GM21515 (cell line): Measurements from ENCODE around the gene SPATA9.
"Not testable (repeated sequence)": the region's sequence is repeated elsewhere in the genome, so short reads cannot be mapped to it uniquely, and the experiment has no call there.

Source experiments
- ATAC-seq: cut with Tn5 transposase; IDR thresholded peaks from one replicate; pipeline ENCODE4 v1.9.1; 2021; ENCODE audit not compliant: unreplicated experiment

The SPATA9 gene

DNA sequence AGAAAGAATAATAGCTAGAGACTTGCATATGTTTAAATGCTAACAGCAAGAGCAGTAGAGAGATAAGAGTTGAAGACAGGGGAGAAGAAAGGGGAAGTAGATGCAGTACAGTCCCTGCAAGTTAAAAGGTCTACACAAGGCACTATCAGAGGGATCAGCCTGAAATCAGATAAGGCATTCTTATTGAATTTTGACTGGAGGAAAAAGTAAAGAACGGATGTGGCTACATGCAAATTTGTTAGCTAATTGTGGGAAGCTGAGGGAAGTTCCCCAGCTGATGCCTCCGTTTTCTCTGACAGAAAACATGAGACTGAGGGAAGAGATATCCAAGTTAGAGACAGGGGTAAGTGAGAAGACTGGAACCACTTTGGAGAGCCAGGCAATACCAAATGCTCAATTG is 35.4 kb upstream of the SPATA9 start:
- ATAC-seq, result peak; percentile 89

DNA sequence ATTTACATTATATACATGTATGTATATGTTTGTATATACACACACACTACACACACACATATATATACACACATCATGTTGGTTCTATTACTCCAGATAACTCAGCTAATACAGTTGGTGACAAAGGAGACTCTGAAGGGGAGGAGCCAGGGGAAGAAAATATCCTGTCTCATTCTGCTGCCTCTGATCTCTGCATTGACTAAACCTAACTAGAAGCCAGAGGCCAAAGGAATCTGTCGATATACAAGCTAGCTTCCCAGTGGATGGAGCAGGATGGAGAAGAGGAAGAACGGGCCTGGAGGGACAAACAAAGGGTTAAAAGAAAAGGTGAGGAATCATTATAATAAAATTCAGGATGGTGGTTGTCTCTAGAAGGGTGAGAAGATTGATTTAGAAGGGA is 34.6 kb upstream of the SPATA9 start:
- no peak for ATAC-seq

DNA sequence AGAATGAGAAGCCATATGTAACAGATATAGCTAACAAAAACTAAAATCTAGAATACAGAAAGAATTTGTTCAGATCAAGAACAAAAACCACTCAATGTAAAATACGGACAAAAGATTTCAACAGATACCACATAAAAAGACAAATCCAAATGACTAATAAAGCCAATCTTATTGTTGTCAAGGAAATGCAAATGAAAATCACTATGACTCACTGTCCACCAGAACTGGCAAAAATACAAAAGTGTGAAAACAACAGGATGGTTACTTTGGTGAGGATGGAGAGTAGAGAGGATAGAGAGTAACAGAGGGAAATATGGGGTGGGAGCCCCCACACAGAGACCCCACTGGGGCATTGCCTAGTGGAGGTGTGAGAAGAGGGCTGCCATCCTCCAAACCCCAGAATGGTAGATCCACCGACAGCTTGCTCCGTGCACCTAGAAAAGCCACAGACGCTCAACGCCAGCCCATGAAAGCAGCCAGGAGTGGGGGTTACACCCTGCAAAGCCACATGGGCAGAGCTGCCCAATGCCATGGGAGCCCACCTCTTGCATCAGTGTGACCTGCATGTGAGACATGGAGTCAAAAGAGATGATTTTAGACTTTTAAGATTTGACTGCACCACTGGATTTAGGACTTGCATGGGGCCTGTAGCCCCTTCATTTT is 33.1 kb upstream of the SPATA9 start:
- ATAC-seq, result no peak

DNA sequence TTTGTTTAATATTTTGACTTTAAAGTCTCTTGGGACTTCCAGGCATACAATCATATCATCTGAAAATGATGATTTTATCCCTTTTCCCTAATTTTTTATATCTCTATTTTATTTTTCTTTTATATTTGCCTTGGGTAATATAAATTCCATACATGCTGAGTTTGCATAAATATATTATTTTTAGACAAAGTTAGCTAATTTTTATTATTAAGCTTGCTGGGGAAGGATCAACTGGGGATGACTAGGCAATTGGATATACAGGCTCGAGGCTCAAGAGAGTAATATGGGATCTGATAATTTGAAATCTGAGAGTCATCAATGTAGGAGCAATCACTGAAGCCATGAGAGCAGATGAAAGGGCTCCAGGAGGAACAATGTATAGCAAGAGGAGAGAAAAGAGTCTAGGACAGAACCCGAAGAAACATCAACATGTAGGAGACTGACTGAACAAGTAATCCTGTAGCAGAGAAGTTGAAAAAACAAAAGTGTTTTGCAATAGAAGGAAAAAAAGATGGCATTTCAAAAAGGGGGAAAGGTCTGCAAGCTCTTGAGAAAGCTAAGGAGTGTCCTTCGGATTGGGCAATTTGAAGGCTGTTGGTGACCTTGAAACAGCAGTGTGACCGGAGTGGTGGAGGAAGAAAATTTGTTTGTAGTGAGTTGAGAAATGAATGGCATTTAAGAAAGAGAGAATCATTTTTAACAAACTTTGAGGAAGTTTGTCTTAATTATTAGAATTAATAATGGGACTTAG is 31.3 kb upstream of the SPATA9 start:
- no peak for ATAC-seq

DNA sequence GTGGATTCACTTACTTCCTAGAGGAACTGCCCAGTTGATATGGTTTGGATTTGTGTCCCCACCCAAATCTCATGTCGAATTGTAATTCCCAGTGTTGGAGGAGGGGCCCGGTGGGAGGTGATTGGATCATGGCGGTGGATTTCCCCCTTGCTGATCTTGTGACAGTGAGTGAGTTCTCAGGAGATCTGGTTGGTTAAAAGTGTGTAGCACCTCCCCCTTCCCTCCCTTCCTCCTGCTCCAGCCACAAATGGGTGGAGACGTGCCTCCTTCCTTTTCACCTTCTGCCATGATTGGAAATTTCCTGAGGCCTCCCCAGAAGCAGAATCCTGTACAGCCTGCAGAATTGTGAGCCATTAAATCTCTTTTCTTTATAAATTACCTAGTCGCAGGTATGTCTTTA is 30.5 kb upstream of the SPATA9 start:
- not testable (repeated sequence) for ATAC-seq

DNA sequence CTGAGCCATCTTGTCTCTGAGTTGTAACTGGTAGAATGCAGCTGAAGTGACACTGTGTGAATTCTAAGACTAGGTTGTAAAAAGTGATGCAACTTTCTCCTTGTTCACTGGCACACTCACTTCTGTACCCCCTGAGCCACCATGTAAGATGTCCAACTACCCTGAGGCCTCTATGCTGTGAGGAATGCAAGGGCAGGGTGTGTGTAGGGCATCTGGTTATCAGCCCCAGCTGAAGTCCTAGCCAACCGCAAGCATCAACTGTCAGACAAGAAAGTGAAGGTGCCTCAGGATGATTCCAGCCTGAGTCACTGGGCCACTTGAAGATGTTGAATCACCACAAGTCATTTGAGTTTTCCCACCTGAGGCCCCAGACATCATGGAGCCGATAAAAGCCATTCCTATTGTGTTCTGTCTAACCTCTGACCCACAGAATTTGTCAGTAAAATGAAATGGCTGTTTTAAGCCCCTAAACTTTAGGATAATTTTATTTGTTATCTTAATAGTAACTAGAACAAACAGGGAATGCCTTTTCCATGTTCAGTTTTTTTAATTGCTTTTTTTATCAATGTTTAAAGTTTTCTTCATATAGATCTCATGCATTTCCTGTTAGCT is 29.7 kb upstream of the SPATA9 start:
- no peak for ATAC-seq

DNA sequence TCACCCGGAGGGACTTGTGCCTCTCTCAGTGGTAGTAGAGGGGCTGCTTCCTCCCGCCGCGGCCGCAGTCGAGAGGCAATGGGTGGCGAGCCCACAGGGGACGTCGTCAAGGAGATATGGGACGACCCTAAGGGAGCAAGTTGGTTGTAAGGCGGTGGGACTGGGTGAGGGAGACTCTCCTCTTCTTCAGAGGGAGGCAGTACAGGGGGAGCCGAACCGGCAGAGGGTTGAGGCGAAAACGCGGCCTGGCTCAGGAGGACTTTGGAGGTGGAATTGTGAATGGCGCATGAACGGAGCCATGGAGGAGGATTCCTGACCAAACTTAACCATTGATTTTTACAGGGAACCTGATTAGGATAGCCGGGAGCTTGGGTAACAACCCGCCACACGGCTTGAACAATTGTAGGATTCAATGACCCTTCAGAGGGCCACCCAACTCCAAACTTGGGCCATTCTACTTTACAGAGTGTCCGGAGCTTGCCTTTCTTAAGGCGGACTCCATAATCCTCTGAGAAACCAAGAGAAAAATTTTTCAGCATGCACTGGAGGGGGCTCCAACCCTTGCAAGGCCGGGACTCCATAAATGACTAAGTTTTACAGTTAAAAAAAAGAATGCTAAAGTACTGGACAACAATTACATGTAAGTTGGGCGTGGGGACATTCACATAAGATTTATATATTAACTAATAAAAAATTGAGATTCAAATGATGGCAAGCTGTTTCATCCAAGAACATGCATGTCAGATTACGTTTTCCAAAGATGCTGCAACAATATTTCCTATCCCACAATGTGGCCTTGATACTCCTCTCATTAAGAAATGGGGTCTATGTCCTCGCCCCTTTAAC is 28.9 kb upstream of the SPATA9 start:
- no peak for ATAC-seq

DNA sequence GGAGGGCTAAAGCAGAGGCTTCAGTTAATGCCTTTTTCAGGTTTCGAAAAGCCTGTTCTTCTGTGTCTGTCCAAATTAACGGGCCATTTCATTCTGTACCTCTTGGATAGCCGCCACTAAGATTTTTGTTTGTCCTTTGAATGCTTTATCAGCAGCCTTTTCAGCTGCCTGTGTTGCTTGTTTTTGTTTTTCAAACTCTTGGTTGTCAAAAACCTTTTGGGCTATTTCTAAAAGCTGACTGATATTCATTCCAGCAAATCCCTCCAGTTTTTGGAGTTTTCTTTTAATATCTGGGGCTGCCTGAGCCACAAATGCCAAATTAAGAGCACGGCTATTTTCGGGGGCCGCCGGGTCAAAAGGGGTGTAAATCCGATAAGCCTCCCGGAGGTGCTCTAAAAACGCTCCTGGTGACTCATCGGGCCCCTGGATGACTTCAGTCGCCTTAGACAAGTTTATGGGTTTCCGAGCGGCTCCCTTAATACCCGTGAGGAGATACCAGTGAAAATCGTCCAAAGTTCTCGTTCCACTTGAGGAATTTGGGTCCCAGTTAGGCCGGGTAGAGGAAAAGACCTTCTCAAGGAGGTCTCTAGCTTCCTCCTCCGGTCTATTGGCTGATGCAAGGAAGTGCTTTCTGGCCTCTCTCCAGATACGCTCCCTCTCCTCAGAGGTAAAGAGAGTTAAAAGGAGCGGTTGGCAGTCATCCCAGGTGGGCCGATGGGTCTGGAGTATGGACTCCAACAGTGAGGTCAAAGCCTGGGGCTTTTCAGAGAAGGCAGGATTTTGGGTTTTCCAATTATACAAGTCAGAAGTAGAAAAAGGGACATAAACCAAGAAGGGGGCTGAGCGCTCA is 28.1 kb upstream of the SPATA9 start:
- ATAC-seq, result not testable (repeated sequence)

DNA sequence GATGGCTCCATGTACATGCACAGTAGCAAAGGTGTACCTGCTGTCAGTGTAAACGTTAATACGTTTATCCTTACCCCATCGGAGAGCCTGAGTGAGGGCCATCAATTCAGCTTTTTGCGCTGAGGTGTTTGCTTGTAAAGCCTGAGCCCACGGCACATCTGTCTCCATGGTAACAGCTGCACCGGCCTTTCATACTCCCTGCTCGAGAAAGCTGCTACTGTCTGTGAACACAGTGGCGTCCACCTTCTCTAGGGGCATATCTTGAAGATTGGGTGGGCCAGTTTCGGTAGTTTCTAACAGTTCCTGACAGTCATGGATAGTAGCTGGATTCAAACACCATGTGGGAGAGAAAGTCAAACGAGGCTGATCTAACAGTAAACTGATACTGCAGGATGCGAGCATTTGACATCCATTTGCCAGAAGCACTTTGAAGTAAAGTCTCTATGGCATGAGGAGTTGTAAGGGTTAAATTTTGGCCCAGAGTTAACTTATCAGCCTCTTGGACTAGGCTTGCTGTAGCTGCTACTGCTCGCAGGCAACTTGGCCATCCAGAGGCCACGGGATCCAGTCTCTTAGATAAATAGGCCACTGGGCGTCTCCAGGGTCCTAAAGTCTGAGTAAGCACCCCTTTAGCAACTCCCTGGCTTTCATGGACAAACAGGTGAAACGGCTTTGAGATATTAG is 27.3 kb upstream of the SPATA9 start:
- ATAC-seq, result no peak

DNA sequence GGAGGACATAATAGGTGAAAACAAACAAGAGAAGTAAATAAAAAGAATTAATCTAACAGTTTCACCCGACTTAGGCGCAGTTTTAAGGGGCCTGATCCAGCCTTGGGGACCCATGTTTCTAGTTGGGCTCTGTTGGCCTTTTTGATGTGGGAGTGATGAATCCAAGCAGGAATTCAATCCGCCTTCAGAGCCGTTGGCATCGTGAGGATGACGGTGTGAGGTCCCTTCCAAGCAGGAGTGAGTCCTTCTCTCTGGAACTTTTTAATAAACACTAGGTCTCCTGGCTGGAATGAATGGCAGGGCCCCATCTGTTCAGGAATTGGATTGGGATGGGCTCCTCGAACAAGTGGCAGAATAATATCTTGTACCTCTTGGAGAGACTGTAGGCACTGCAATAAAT is 26.1 kb upstream of the SPATA9 start:
- no peak for ATAC-seq

DNA sequence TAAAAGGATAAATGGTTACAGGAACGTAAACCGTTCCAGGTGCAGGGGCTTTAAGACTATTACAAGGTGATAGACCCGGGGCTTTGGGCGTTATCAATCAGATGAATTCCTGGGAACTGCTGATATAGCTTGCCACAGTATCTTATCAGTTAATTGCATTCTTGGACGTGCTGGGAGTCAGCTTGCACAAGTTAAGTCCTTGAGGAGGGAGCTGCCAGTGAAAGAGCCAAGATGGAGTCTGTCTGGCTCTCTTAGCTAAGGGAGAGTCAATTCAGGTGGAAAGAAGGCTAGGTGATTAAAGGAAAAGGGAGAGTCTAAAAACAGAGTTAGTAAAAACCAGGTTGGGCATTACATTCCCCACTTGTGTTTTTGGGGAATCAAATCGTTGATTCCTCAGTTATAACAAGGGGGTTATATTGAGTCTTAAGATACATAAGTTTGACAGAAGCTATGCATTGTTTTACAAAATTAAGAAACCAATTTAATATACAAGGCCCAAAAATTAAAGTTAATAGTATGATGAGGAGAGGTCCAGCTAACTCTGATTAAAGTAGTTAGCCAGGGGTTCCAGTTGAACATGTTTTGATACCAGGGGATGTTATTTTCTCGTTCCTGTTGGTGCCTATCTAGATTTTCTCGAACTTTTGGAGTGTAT is 24.9 kb upstream of the SPATA9 start:
- not testable (repeated sequence) for ATAC-seq

DNA sequence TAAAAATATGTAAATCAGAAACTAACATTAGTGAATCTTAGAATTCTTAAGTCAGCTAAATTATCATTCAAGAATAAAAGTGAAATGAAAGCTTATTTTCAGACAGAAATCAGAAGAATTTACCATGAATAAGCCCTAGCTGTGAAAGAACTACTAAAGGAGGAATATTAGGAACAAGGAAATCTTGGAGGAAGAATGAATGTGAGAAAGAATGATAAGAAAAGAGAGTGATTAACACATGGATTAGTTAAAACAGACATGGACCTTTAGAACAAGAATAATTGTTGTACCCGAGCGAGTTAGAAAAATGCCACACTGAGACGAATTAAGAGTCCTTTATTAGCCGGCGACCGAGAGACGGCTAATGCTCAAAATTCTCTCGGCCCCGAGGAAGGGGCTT is 24.3 kb upstream of the SPATA9 start:
- ATAC-seq, result no peak

DNA sequence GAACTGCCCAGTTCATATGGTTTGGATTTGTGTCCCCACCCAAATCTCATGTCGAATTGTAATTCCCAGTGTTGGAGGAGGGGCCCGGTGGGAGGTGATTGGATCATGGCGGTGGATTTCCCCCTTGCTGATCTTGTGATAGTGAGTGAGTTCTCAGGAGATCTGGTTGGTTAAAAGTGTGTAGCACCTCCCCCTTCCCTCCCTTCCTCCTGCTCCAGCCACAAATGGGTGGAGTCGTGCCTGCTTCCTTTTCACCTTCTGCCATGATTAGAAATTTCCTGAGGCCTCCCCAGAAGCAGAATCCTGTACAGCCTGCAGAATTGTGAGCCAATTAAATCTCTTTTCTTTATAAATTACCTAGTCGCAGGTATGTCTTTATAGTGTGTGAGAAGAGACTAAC is 23.4 kb upstream of the SPATA9 start:
- not testable (repeated sequence) for ATAC-seq

DNA sequence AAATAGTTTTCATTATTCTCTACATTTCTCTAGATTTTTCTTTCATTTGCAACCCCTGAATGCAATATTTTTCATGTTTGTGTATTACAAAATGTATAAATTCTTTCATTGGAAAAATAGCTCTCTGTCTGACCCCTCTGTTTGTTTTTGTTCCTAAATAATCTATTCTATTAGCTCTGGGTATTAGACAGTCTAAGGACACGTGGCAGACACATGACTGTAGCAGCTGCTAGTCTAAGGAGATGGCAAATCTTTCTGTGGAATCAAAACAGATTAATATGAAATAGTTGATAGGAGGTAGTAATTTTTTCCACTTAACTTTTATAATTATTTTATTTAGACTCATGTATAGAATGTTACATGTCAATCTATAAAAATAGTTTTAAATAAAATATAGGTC is 21.4 kb upstream of the SPATA9 start:
- no peak for ATAC-seq

DNA sequence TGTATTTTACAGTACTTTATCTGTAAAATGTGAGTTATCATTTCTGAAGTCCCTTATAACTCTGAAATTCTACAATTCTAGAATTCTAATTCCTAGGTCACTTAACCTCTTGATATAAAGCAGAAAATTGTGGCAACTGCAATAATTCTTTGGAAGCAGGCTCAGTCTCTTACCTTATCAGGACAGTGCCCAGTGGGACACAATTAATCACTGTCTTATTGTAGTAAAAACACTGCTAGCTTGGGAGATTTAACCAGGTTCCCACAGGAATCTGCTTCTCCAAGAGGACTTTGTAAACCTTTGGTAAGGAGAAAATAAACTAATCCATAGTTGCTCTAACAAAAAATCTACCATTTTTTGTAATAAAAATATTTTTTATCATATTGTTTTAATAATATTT is 18.3 kb upstream of the SPATA9 start:
- no peak for ATAC-seq

DNA sequence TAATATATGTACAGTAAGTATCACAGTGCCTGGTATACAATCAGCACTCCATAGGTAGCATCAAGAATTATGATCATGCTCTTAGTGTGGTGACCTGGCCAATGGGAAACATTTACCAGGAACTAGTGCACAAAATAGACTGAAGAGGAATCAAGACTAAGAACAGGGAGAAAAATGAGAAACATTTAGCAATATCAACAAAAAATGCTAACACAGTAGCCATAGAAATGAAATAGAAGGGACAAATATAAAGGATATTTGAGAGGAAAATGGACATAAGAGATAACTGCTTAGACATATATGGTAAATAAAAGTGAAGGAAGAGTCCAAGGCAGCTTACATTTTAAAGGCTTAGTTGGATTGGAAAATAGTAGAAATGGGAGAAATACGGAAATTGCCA is 16.5 kb upstream of the SPATA9 start:
- ATAC-seq, result no peak

DNA sequence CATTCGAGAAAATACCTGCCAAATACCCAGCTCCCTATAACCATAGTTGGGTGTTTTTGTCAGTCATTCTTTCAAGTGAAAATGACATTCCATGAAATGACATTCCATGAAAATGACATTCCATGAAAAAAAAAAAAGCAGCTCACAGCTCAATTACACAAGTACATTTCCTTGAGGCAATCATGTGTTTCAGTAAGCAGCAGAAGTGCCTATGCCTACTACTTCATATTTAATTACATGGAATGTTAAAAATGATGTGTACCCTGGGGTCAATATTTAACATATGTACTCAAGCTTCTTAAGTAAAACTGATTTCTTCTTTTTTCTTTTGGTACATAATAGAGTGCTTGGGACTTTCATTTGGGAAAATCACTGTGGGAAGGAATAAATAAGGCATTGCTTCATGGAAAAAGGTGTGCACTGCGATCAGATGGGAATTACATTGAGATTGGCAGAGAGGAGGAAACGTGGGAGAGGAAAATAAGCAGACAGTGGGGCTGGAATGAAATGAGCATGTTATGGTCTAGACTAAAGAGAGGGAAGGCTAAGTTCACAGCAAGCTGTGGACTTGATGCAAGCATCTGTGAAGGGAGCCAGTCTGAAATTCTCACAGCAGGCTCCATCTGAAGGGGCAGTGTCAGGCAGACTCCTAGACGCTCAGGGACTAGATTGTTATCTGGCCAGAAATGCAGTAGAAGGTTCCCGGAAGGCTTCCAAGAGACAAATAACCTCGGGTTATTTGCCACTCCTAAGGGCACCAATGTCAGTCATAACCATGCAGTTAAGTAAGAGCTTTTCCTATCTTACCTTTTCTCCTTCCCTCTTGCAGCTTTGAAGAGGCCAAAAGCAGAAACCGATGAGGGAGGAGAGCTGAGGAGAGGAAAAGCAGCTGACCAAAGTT is 15.2 kb upstream of the SPATA9 start:
- ATAC-seq, result no peak

DNA sequence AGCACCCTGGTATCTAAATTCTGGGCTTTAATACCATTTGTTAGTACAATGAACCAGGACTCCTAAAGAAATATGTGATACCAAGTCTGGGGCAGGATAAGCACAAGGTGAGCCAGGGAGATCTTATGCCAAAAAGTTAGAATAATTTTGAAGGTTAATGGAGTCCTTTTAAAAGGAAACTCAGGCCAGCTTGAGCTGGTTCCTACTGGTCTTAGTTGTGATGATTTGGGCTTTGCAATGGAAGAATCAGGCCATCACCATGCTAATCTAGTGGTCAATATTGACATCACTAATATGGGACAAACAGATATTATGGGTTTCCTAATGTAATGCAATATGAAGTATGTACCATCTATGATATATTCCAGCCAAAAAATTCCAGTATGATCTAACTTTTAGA is 7.5 kb upstream of the SPATA9 start:
- ATAC-seq, result no peak
